ENCODE data around the gene PTPRM.

The PTPRM gene

GRCh38 chr18:7904529-7904928 is 337.4 kb downstream of the PTPRM start:
- no peak for DNase-seq

GRCh38 chr18:7908681-7909299 is 341.7 kb downstream of the PTPRM start:
- no peak for DNase-seq

GRCh38 chr18:7914834-7915670 is 347.9 kb downstream of the PTPRM start:
- DNase-seq = no peak

- DNase-seq = no peak
These were observed 351.6 kb downstream of the PTPRM start for GRCh38 chr18:7918701-7919100.

- DNase-seq = no peak
These were observed 352.4 kb downstream of the PTPRM start for GRCh38 chr18:7919565-7919964.

GRCh38 chr18:7921938-7922587 is 354.9 kb downstream of the PTPRM start:
- DNase-seq = no peak

DNA sequence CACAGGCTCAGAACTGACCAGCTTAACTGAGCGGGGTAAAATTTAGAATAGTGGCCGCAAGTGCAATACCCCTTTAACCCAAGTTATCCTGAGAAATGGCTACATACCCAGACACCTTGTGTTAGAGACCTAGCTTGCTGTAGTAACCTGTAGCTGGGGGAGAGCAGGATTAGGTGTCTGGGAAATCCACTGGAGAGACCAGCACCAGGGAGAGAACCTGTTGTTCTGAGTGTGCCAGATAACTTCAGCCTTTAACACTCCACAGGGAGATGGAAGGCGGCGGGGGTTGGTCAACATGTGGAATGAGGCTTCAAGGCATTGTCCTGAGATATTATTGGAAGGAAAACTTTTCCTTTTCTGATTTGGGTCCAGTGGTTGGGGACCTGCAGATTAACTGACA is 356.0 kb downstream of the PTPRM start:
- DNase-seq = no peak

GRCh38 chr18:7924616-7925015 is 357.5 kb downstream of the PTPRM start:
- DNase-seq = no peak

- no peak for DNase-seq
These were observed 359.4 kb downstream of the PTPRM start for GRCh38 chr18:7926526-7926925.

GRCh38 chr18:7927119-7927518 is 360.0 kb downstream of the PTPRM start:
- no peak for DNase-seq

DNA sequence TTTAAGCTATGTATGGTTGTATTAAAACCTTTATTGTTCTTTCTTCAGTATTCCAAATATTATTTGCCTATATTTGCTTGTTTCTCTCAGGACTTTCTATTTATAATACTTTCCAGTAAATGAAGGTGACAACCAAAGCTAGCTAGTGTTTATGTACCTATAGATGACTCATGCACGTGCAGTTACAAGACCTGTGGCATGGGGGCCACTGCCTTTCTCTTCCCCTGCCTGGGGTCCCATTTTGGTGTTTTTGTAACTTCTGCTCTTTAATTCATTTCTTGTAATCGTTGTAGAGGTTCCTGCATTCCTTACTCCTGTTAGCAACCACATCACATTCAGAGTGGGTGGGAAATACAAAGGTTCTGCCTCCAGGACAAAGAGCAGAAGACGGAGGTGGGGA is 364.6 kb downstream of the PTPRM start:
- no peak for DNase-seq

DNA sequence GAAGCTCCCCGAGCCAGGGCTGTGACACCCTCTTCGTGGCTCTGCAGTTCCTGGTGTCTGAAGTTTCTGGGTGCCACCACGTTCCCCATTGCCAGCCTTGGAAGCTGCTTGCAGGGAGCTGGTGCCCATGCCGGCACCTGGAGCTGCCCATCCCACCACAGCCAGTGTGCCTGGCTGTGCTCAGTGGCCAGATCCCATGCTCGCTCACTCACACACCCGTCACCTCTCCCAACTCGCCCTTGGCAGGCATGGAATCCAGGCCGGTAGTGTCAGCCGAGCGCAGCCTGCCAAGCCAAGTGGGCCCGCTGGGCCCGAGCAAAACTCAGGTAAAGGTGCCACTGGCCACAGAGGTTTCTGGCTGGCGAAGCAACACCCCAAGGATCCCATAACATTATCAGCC is 370.2 kb downstream of the PTPRM start:
- DNase-seq = no peak

GRCh38 chr18:7939521-7939920 is 372.4 kb downstream of the PTPRM start:
- DNase-seq = no peak

GRCh38 chr18:7940379-7940778 is 373.3 kb downstream of the PTPRM start:
- DNase-seq = no peak

DNA sequence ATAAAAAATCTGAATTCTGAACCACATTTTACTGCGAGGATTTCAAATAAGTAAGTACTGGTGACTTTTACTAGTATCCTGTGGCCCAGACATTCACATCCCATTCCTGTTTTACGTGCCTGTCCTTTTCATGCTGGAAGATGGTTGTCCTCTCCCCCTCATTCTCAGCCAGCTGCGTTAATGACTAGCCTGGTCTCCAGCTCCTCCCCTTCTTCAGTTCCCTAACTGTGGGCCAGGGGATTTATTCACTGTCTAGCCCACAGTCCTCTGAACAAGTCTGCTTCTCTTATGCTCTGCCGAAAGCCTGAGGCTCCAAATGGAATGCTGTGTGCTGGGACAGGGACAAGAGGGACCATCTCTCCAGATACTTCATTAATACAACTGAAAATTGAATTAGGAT is 373.9 kb downstream of the PTPRM start:
- DNase-seq = no peak

DNA sequence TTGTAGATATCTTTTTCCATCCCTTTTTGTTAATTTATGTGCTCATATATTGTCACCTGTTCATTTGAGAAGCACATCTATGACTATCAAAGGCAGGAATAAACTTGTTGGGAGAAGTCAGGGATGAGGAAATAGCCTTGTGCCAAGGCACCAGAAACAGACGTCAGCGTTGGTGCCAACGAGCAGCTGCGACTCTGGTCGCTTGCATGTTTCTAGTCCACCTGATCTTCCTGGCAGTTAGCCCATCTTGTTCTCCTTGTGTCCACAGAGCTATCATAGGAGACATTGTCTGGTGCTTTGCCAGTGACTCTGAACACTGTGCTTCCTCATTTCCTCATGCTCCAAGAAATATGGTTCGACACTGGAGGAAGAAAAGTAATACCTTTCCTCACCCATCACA is 374.4 kb downstream of the PTPRM start:
- no peak for DNase-seq

DNA sequence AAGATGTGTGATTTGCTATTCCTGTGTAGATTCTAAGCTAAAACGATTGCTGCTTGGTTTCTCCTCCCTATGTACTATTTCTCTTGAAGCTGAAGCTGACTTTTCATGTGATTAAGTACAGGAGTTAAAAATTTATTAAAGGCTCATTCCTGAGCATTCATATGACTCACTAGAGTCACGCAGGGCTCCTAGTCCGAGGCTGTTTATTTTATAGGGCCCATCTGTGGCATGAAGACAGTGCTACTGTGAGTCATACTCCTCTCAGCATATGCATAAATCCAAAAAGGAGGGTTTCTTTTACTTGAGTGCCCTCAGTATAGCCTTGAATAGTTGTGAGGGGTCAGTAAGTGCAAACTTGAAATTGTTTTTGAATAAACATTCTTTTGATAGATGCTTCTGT is 378.8 kb downstream of the PTPRM start:
- DNase-seq = no peak

DNA sequence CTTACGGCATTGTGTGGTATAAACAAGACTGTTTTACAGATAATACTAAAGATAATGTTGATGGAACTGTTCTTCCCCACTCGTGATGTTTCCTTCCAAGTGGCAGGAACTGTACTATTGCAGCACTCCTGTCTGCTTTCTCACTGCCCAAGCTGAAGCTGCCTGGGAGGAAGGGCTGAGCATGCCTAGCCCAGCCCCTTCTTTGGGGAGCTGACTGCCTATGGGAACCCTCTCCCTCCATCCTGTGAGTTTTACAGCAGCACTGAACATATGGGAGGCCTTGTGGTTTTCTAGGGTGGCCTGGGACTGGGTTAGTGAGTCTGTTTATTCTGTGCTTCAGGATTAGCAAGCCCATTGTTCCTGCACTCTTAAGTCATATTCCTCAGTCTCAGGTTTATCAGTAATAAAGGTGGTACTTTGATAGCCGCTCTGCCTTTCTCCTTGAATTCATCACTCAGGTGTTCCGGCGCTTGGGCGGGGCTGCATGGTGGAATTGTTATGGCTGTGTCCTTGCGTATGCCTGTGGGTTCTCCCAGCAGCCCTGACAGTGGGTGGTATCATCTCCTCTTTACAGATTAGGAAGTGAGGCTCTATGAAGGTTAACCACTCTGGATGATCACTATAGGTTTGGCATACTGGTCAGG is 379.7 kb downstream of the PTPRM start:
- no peak for DNase-seq

GRCh38 chr18:7950380-7951136 is 383.4 kb downstream of the PTPRM start:
- DNase-seq = no peak

DNA sequence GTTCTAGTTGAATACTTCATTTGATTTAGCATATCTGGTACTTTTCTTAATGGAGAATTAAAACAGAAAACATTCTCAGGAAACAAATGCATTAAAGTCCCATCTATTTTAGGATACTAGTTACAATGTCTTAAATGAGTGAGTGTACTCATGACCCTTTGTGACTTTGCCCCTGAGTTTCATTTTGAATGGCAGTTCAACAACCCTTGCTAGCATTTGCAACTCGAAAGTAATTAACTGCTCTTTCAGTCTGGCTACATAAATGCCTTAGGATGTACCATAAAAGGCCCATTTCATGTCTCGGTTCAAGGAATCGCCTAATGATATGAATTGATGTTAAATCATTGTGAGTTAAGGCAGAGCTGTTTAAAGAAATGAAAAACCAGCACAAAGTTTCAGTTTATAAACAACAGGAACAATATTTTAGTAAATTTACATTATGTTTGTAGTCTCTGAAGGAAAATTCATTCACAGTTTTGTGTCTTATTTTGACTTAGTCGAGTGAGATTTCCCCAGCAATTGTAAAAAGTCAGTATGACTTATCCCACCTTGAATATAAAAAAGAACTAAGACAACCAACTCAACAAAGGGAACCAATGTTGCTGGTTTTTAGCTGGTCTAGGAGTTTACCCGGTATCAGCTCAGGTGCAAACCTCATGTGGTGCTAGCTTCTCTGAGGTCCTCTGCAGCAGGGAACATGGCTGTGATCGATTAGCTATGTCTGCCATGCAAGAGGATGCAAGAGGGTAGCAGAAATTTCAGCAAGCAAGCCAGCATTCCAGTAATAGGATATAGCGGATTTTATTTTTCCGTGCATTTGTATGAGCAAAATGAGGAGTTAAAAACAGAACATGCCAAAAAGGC is 386.2 kb downstream of the PTPRM start:
- DNase-seq = no peak

- no peak for DNase-seq
These were observed 387.1 kb downstream of the PTPRM start for GRCh38 chr18:7954238-7954637.

- no peak for DNase-seq
These were observed 388.1 kb downstream of the PTPRM start for GRCh38 chr18:7955175-7955574.

Measured in activated naive CD4-positive, alpha-beta T cell treated with anti-CD3 and anti-CD28 coated beads, Interleukin-2, amount 50 U/mL, for 16 hours (primary cell).